Loucy (cell line): Measurements from ENCODE around the gene CELF4.

ENCODE experiments used
- H2AFZ ChIP-seq: fragments of 200-600 bp; sonication (generic); 2 replicates; pipeline ENCODE4 v1.6.0; 2016; ENCODE audit warnings: antibody characterized with exemption, mild to moderate bottlenecking, low read length, moderate library complexity
- H3F3A ChIP-seq: fragments of 200-600 bp; 2 replicates; pipeline ENCODE4 v1.6.0; 2016; ENCODE audit warnings: antibody characterized with exemption, low read depth, mild to moderate bottlenecking
- H3K27me3 ChIP-seq: fragments of 200-600 bp; sonication (generic); 2 replicates; pipeline ENCODE4 v1.6.1; 2014; ENCODE audit warnings: low read length, mild to moderate bottlenecking; ENCODE audit not compliant: insufficient read depth, poor library complexity, severe bottlenecking
- H3K36me3 ChIP-seq: fragments of 200-600 bp; sonication (generic); 2 replicates; pipeline ENCODE4 v1.6.1; 2016; ENCODE audit warnings: low read length; ENCODE audit not compliant: insufficient read depth
- H3K4me1 ChIP-seq: fragments of 200-600 bp; sonication (generic); 2 replicates; pipeline ENCODE4 v1.5.1; 2014; ENCODE audit warnings: low read length, mild to moderate bottlenecking; ENCODE audit not compliant: insufficient read depth, poor library complexity, severe bottlenecking
- H3K4me2 ChIP-seq: fragments of 200-600 bp; sonication (generic); 2 replicates; pipeline ENCODE4 v1.6.0; 2014; ENCODE audit warnings: antibody characterized with exemption, low read length, low read depth, mild to moderate bottlenecking; ENCODE audit not compliant: poor library complexity, severe bottlenecking
- H3K4me3 ChIP-seq: fragments of 200-600 bp; sonication (generic); 2 replicates; pipeline ENCODE4 v1.5.1; 2014; ENCODE audit warnings: low read length, mild to moderate bottlenecking, mixed read lengths; ENCODE audit not compliant: poor library complexity, severe bottlenecking
- H3K79me2 ChIP-seq: fragments of 200-600 bp; sonication (generic); 2 replicates; pipeline ENCODE4 v1.6.1; 2014; ENCODE audit warnings: low read length; ENCODE audit not compliant: insufficient read depth
- H3K9ac ChIP-seq: fragments of 200-600 bp; sonication (generic); 2 replicates; pipeline ENCODE4 v1.6.0; 2014; ENCODE audit warnings: mild to moderate bottlenecking, low read depth, low read length, moderate library complexity; ENCODE audit not compliant: poor library complexity, severe bottlenecking
- H3K9me2 ChIP-seq: fragments of 200-600 bp; sonication (generic); replicated peaks from 2 replicates; pipeline ENCODE4 v1.6.1; 2016; ENCODE audit warnings: low read depth, low read length, mixed read lengths
- H3K9me3 ChIP-seq: fragments of 200-600 bp; sonication (generic); 2 replicates; pipeline ENCODE4 v1.6.1; 2014; ENCODE audit warnings: mild to moderate bottlenecking, antibody characterized with exemption, low read length, low read depth; ENCODE audit not compliant: insufficient read depth
- H4K20me1 ChIP-seq: fragments of 200-600 bp; sonication (generic); 2 replicates; pipeline ENCODE4 v1.6.0; 2014; ENCODE audit warnings: antibody characterized with exemption, low read length, mild to moderate bottlenecking; ENCODE audit not compliant: insufficient read depth, poor library complexity, severe bottlenecking
- CTCF ChIP-seq: fragments of 200-600 bp; sonication (generic); conservative IDR thresholded peaks from 2 replicates; pipeline ENCODE4 v1.5.1; 2014; ENCODE audit warnings: mild to moderate bottlenecking, antibody characterized with exemption, low read length
- EZH2phosphoT487 ChIP-seq: fragments of 200-600 bp; IDR thresholded peaks from 2 replicates; pipeline ENCODE4 v1.6.1; 2018; ENCODE audit warnings: antibody characterized with exemption, mild to moderate bottlenecking, moderate library complexity, borderline replicate concordance

Gene CELF4

GRCh38 chr18:37511721-37512298, 53.8 kb downstream of the CELF4 start:
- H2AFZ ChIP-seq, result no peak overlapping the region
- no peak overlapping the region for H3K9ac ChIP-seq
- no peaks in the 10 kb centered on the region for H3K36me3 ChIP-seq
- no peak overlapping the region for H3K4me3 ChIP-seq
- peaks cover 8% of the 10 kb centered on the region; the same call in 1 of the 2 replicates for H3K9me3 ChIP-seq
- TF ChIP-seq EZH2phosphoT487, result no peak
- TF ChIP-seq CTCF, result no peak
- no peaks in the 10 kb centered on the region for H4K20me1 ChIP-seq
- H3K79me2 ChIP-seq, result no peaks in the 10 kb centered on the region
- H3K4me1 ChIP-seq, result no peaks in the 10 kb centered on the region
- no peaks in the 10 kb centered on the region for H3F3A ChIP-seq
- H3K4me2 ChIP-seq, result no peak overlapping the region
- no peaks in the 10 kb centered on the region for H3K9me2 ChIP-seq
- H3K27me3 ChIP-seq, result no peaks in the 10 kb centered on the region

- Histone ChIP-seq H3K36me3 (no peaks in the 10 kb centered on the region), H3K27me3 (no peaks in the 10 kb centered on the region), H3K4me2 (no peak overlapping the region), H3K79me2 (no peaks in the 10 kb centered on the region), H3K9ac (no peak overlapping the region), H3K9me3 (peaks cover 8% of the 10 kb centered on the region; the same call in 1 of the 2 replicates), H2AFZ (no peak overlapping the region), H3K9me2 (no peaks in the 10 kb centered on the region), H3K4me3 (no peak overlapping the region), H3F3A (no peaks in the 10 kb centered on the region), H4K20me1 (no peaks in the 10 kb centered on the region), H3K4me1 (no peaks in the 10 kb centered on the region)
- TF ChIP-seq CTCF (no peak), EZH2phosphoT487 (no peak)
Measured at GRCh38 chr18:37509600-37509999, 56.0 kb downstream of the CELF4 start.

- H3K4me3 ChIP-seq, result no peak overlapping the region
- no peaks in the 10 kb centered on the region for H3K9me2 ChIP-seq
- no peaks in the 10 kb centered on the region for H4K20me1 ChIP-seq
- no peaks in the 10 kb centered on the region for H3K4me1 ChIP-seq
- H3K4me2 ChIP-seq, result no peak overlapping the region
- TF ChIP-seq EZH2phosphoT487 (no peak), CTCF (no peak)
- H3K27me3 ChIP-seq, result no peaks in the 10 kb centered on the region
- peaks cover 8% of the 10 kb centered on the region; the same call in 1 of the 2 replicates for H3K9me3 ChIP-seq
- no peaks in the 10 kb centered on the region for H3K36me3 ChIP-seq
- H3K9ac ChIP-seq, result no peak overlapping the region
- H3F3A ChIP-seq, result no peaks in the 10 kb centered on the region
- H3K79me2 ChIP-seq, result no peaks in the 10 kb centered on the region
- no peak overlapping the region for H2AFZ ChIP-seq
Measured at GRCh38 chr18:37508207-37508606, 57.4 kb downstream of the CELF4 start.
